ENCODE measurements around the gene SLC12A2. TPM values are rescaled to one million over a fixed set of nuclear protein-coding genes. Genes with fewer than 3 reads are reported as not detected.

The SLC12A2 gene
- total and polyA plus RNA-seq, 9 of the 15 experiments (the other 6 are each of a cell fraction or from before 2014, with no cell fraction given): 5.1 to 20.3 (median 12.6) TPM

- Histone ChIP-seq H3K9ac (ENCODE audit: insufficient read depth in 1 of 2, low read depth in 2 of 2, low read length in 2 of 2) (no peak overlapping the region), H3K4me3 (no peak overlapping the region), H3K36me3 (ENCODE audit: control insufficient read depth, insufficient read depth, low read length) (no peaks in the 10 kb centered on the region), H3K27ac (ENCODE audit: extremely low read depth, low read depth, low read length) (no peak overlapping the region), H3K9me1 (ENCODE audit: control insufficient read depth, insufficient read depth, low read length) (no peaks in the 10 kb centered on the region), H3K27me3 (ENCODE audit: control insufficient read depth in 2 of 2, insufficient read depth in 2 of 2, low read length in 2 of 2) (no peaks in the 10 kb centered on the region), H3K4me1 (replicated peaks in 1 of 2; ENCODE audit: control insufficient read depth in 2 of 2, insufficient read depth in 2 of 2, low read length in 2 of 2) (no peaks in the 10 kb centered on the region), H4K20me1 (replicated peaks; ENCODE audit: control insufficient read depth, insufficient read depth, low read length) (no peaks in the 10 kb centered on the region), H2AFZ (ENCODE audit: low read depth, low read length) (no peak overlapping the region), H3K9me3 (replicated peaks; ENCODE audit: control insufficient read depth, insufficient read depth, low read depth, low read length) (no peaks in the 10 kb centered on the region), H3K4me2 (ENCODE audit: insufficient read depth, low read length) (no peak overlapping the region), H3K79me2 (ENCODE audit: control insufficient read depth, insufficient read depth, low read length) (no peaks in the 10 kb centered on the region)
- CTCF ChIA-PET (ENCODE audit: low intra/inter-chr PET ratio): no interaction called here
- DNase-seq (ENCODE audit: extremely low read depth in 1 of 4, low spot score in 3 of 4) (no peak), FAIRE-seq (no peak), ATAC-seq (no peak)
- in situ Hi-C loops (cut with MboI): loop anchor here (10.0 to 25.0 kb wide), 3 partner anchors 334 to 929 kb away; no protein-coding TSS in a partner anchor
- no TSS peak for BruUV-seq (replicated peaks)
- TF ChIP-seq ZNF318 (IDR thresholded peaks at IDR 0.05; ENCODE audit: borderline replicate concordance in 1 of 2, low read depth in 1 of 2) (no peak), TCF3 (CRISPR knock-in tag; IDR thresholded peaks at IDR 0.05) (no peak), NR1H2 (CRISPR knock-in tag; IDR thresholded peaks at IDR 0.05) (no peak)
- POLR2A ChIA-PET: interaction anchor here (1.0 kb wide), 1 partner anchor 337 kb away, joined by 3 read pairs; no protein-coding TSS in a partner anchor
- intact Hi-C loops (cut with micrococcal nuclease): loop anchor here (10.0 kb wide), 1 partner anchor 304 kb away; no protein-coding TSS in a partner anchor
These were observed 124.9 kb downstream of the SLC12A2 start for GRCh38 chr5:128208436-128208835.
